ENCODE measurements around the gene NCKAP5. TPM values are rescaled to one million over a fixed set of nuclear protein-coding genes. Genes with fewer than 3 reads are reported as not detected.

NCKAP5 gene
- 0.15 and 0.23 TPM in 2 replicates for polyA plus RNA-seq (2013)

GRCh38 chr2:133568172-133568571, at the start of gene NCKAP5:
Gene NCKAP5 (minus strand): TSS chr2:133568463. CDS start chr2:133517526, 50,937 bp downstream.
- Histone ChIP-seq H3K27me3 (ENCODE audit: insufficient read depth, low read length) (no peaks in the 10 kb centered on the region), H3K14ac (ENCODE audit: low read length) (no peak within 1 kb of the TSS), H3K9ac (ENCODE audit: low read length) (no peak within 1 kb of the TSS), H2BK5ac (ENCODE audit: low read depth, low read length, poor library complexity) (no peak within 1 kb of the TSS), H4K91ac (ENCODE audit: low read depth, low read length) (no peak within 1 kb of the TSS), H3K27ac (ENCODE audit: low read depth, low read length) (no peak within 1 kb of the TSS), H3K4ac (ENCODE audit: low read depth, low read length) (no peak within 1 kb of the TSS), H3K4me2 (ENCODE audit: low read length) (no peak within 1 kb of the TSS), H3K18ac (ENCODE audit: low read length) (no peak within 1 kb of the TSS), H3K79me1 (ENCODE audit: low read length) (no peaks in the 10 kb centered on the region), H2AK5ac (ENCODE audit: low read length) (no peak within 1 kb of the TSS), H3K4me1 (ENCODE audit: control insufficient read depth in 1 of 2, insufficient read depth in 2 of 2, low read length in 2 of 2) (peaks cover 8 to 14% of the 10 kb centered on the region in 2 experiments), H3K4me3 (ENCODE audit: low read depth, low read length) (no peak within 1 kb of the TSS), H2BK12ac (ENCODE audit: low read length) (no peak within 1 kb of the TSS), H4K8ac (ENCODE audit: low read depth, low read length) (no peak within 1 kb of the TSS), H2AFZ (ENCODE audit: insufficient read depth, low read length, poor library complexity) (no peak within 1 kb of the TSS), H3K23ac (ENCODE audit: low read length) (no peak within 1 kb of the TSS), H4K12ac (ENCODE audit: low read depth, low read length) (no peak within 1 kb of the TSS), H3K36me3 (ENCODE audit: control insufficient read depth in 1 of 2, insufficient read depth in 2 of 2, low read length in 2 of 2) (no peaks in the 10 kb centered on the region), H3K9me3 (ENCODE audit: insufficient read depth, low read depth, low read length) (no peaks in the 10 kb centered on the region), H2BK120ac (ENCODE audit: insufficient read depth, low read length, poor library complexity) (no peak within 1 kb of the TSS), H3K79me2 (ENCODE audit: control insufficient read depth, insufficient read depth, low read length, poor library complexity) (no peaks in the 10 kb centered on the region)
- no CpG with 5 or more reads among the region's 12 CpGs for WGBS (ENCODE audit: extremely low coverage, insufficient coverage, insufficient read length)
- no peak for DNase-seq

- Histone ChIP-seq H3K18ac (ENCODE audit: low read length) (no peak overlapping the region), H3K4me3 (ENCODE audit: low read depth, low read length) (no peak overlapping the region), H3K79me1 (ENCODE audit: low read length) (no peaks in the 10 kb centered on the region), H3K9ac (ENCODE audit: low read length) (no peak overlapping the region), H2BK120ac (ENCODE audit: insufficient read depth, low read length, poor library complexity) (no peak overlapping the region), H3K4me2 (ENCODE audit: low read length) (no peak overlapping the region), H2BK12ac (ENCODE audit: low read length) (no peak overlapping the region), H2AFZ (ENCODE audit: insufficient read depth, low read length, poor library complexity) (no peak overlapping the region), H2BK5ac (ENCODE audit: low read depth, low read length, poor library complexity) (no peak overlapping the region), H3K36me3 (ENCODE audit: control insufficient read depth in 1 of 2, insufficient read depth in 2 of 2, low read length in 2 of 2) (no peaks in the 10 kb centered on the region), H3K4me1 (ENCODE audit: control insufficient read depth in 1 of 2, insufficient read depth in 2 of 2, low read length in 2 of 2) (no peaks in the 10 kb centered on the region), H4K12ac (ENCODE audit: low read depth, low read length) (no peak overlapping the region), H3K14ac (ENCODE audit: low read length) (no peak overlapping the region), H3K4ac (ENCODE audit: low read depth, low read length) (no peak overlapping the region), H3K79me2 (ENCODE audit: control insufficient read depth, insufficient read depth, low read length, poor library complexity) (no peaks in the 10 kb centered on the region), H4K91ac (ENCODE audit: low read depth, low read length) (no peak overlapping the region), H4K8ac (ENCODE audit: low read depth, low read length) (no peak overlapping the region), H3K27me3 (ENCODE audit: insufficient read depth, low read length) (no peaks in the 10 kb centered on the region), H3K23ac (ENCODE audit: low read length) (no peak overlapping the region), H3K9me3 (ENCODE audit: insufficient read depth, low read depth, low read length) (no peaks in the 10 kb centered on the region), H2AK5ac (ENCODE audit: low read length) (no peak overlapping the region), H3K27ac (ENCODE audit: low read depth, low read length) (no peak overlapping the region)
- DNase-seq, result no peak
Observed at GRCh38 chr2:133609664-133610063, 41.4 kb upstream of the NCKAP5 start.

GRCh38 chr2:133608291-133608690, 40.0 kb upstream of the NCKAP5 start:
- no peak overlapping the region for H4K91ac ChIP-seq (ENCODE audit: low read depth, low read length)
- no peak overlapping the region for H2BK12ac ChIP-seq (ENCODE audit: low read length)
- H3K27me3 ChIP-seq (ENCODE audit: insufficient read depth, low read length), result no peaks in the 10 kb centered on the region
- H3K4me1 ChIP-seq (ENCODE audit: control insufficient read depth in 1 of 2, insufficient read depth in 2 of 2, low read length in 2 of 2), result no peaks in the 10 kb centered on the region
- no CpG with 5 or more reads among the region's 1 CpG for WGBS (ENCODE audit: extremely low coverage, insufficient coverage, insufficient read length)
- no peak overlapping the region for H3K27ac ChIP-seq (ENCODE audit: low read depth, low read length)
- no peak overlapping the region for H2AK5ac ChIP-seq (ENCODE audit: low read length)
- no peak overlapping the region for H3K4me3 ChIP-seq (ENCODE audit: low read depth, low read length)
- no peak overlapping the region for H3K4me2 ChIP-seq (ENCODE audit: low read length)
- no peak overlapping the region for H3K18ac ChIP-seq (ENCODE audit: low read length)
- H3K14ac ChIP-seq (ENCODE audit: low read length), result no peak overlapping the region
- no peak overlapping the region for H3K4ac ChIP-seq (ENCODE audit: low read depth, low read length)
- no peak overlapping the region for H4K8ac ChIP-seq (ENCODE audit: low read depth, low read length)
- H3K79me1 ChIP-seq (ENCODE audit: low read length), result no peaks in the 10 kb centered on the region
- H3K23ac ChIP-seq (ENCODE audit: low read length), result no peak overlapping the region
- no peak overlapping the region for H4K12ac ChIP-seq (ENCODE audit: low read depth, low read length)
- H3K36me3 ChIP-seq (ENCODE audit: control insufficient read depth in 1 of 2, insufficient read depth in 2 of 2, low read length in 2 of 2), result no peaks in the 10 kb centered on the region
- H2BK120ac ChIP-seq (ENCODE audit: insufficient read depth, low read length, poor library complexity), result no peak overlapping the region
- no peaks in the 10 kb centered on the region for H3K9me3 ChIP-seq (ENCODE audit: insufficient read depth, low read depth, low read length)
- DNase-seq, result no peak
- H3K79me2 ChIP-seq (ENCODE audit: control insufficient read depth, insufficient read depth, low read length, poor library complexity), result no peaks in the 10 kb centered on the region
- no peak overlapping the region for H2BK5ac ChIP-seq (ENCODE audit: low read depth, low read length, poor library complexity)
- no peak overlapping the region for H2AFZ ChIP-seq (ENCODE audit: insufficient read depth, low read length, poor library complexity)
- H3K9ac ChIP-seq (ENCODE audit: low read length), result no peak overlapping the region

GRCh38 chr2:133607679-133608078, 39.4 kb upstream of the NCKAP5 start:
- H3K4me3 ChIP-seq (ENCODE audit: low read depth, low read length), result no peak overlapping the region
- H3K9ac ChIP-seq (ENCODE audit: low read length), result no peak overlapping the region
- H4K91ac ChIP-seq (ENCODE audit: low read depth, low read length), result no peak overlapping the region
- H2BK120ac ChIP-seq (ENCODE audit: insufficient read depth, low read length, poor library complexity), result no peak overlapping the region
- H3K23ac ChIP-seq (ENCODE audit: low read length), result no peak overlapping the region
- DNase-seq, result no peak
- no CpG with 5 or more reads among the region's 1 CpG for WGBS (ENCODE audit: extremely low coverage, insufficient coverage, insufficient read length)
- H3K79me1 ChIP-seq (ENCODE audit: low read length), result no peaks in the 10 kb centered on the region
- H4K12ac ChIP-seq (ENCODE audit: low read depth, low read length), result no peak overlapping the region
- no peak overlapping the region for H2AK5ac ChIP-seq (ENCODE audit: low read length)
- no peak overlapping the region for H2AFZ ChIP-seq (ENCODE audit: insufficient read depth, low read length, poor library complexity)
- no peak overlapping the region for H3K27ac ChIP-seq (ENCODE audit: low read depth, low read length)
- H3K4me1 ChIP-seq (ENCODE audit: control insufficient read depth in 1 of 2, insufficient read depth in 2 of 2, low read length in 2 of 2), result no peaks in the 10 kb centered on the region
- no peak overlapping the region for H3K4ac ChIP-seq (ENCODE audit: low read depth, low read length)
- H4K8ac ChIP-seq (ENCODE audit: low read depth, low read length), result no peak overlapping the region
- H2BK12ac ChIP-seq (ENCODE audit: low read length), result no peak overlapping the region
- no peaks in the 10 kb centered on the region for H3K27me3 ChIP-seq (ENCODE audit: insufficient read depth, low read length)
- H3K36me3 ChIP-seq (ENCODE audit: control insufficient read depth in 1 of 2, insufficient read depth in 2 of 2, low read length in 2 of 2), result no peaks in the 10 kb centered on the region
- no peak overlapping the region for H3K4me2 ChIP-seq (ENCODE audit: low read length)
- H3K14ac ChIP-seq (ENCODE audit: low read length), result no peak overlapping the region
- no peaks in the 10 kb centered on the region for H3K9me3 ChIP-seq (ENCODE audit: insufficient read depth, low read depth, low read length)
- no peak overlapping the region for H3K18ac ChIP-seq (ENCODE audit: low read length)
- H3K79me2 ChIP-seq (ENCODE audit: control insufficient read depth, insufficient read depth, low read length, poor library complexity), result no peaks in the 10 kb centered on the region
- H2BK5ac ChIP-seq (ENCODE audit: low read depth, low read length, poor library complexity), result no peak overlapping the region
